Glutamatergic neuron (in vitro differentiated cells): ENCODE results near the gene CC2D2A. TPM values are rescaled to one million over a fixed set of nuclear protein-coding genes. Genes with fewer than 3 reads are reported as not detected.

Source experiments
- DNase-seq: peaks from one replicate; pipeline ENCODE4 v3.0.0; 2022
- H3K27ac Mint-ChIP-seq: one replicate; pipeline ENCODE4 v1.8.0; 2020; ENCODE audit warnings: mild to moderate bottlenecking, mixed read lengths, inconsistent platforms; ENCODE audit not compliant: unreplicated experiment
- H3K27me3 Mint-ChIP-seq: one replicate; pipeline ENCODE4 v1.8.0; 2020; ENCODE audit warnings: mild to moderate bottlenecking, moderate library complexity, mixed read lengths, inconsistent platforms; ENCODE audit not compliant: unreplicated experiment
- H3K36me3 Mint-ChIP-seq: one replicate; pipeline ENCODE4 v1.8.0; 2020; ENCODE audit warnings: mild to moderate bottlenecking, mixed read lengths, inconsistent platforms; ENCODE audit not compliant: unreplicated experiment
- H3K4me1 Mint-ChIP-seq: one replicate; pipeline ENCODE4 v1.8.0; 2020; ENCODE audit warnings: mild to moderate bottlenecking, low read depth, mixed read lengths, inconsistent platforms; ENCODE audit not compliant: unreplicated experiment
- H3K4me3 Mint-ChIP-seq: one replicate; pipeline ENCODE4 v1.8.0; 2020; ENCODE audit warnings: mild to moderate bottlenecking, mixed read lengths, inconsistent platforms; ENCODE audit not compliant: unreplicated experiment
- H3K9me3 Mint-ChIP-seq: one replicate; pipeline ENCODE4 v1.8.0; 2020; ENCODE audit warnings: mild to moderate bottlenecking, moderate library complexity, mixed read lengths, inconsistent platforms; ENCODE audit not compliant: unreplicated experiment
- CTCF ChIP-seq: fragments of 200-600 bp; sonication (generic); IDR thresholded peaks from one replicate; pipeline ENCODE4 v1.5.0; 2021; ENCODE audit not compliant: partially characterized antibody, unreplicated experiment
- total RNA-seq: library from RNA; stranded (reverse); fragmentation: NEBNext Ultra II Directional; extraction: Animal tissue kit (Norgen Biotek cat#: 25700); gene quantifications from one replicate; pipeline ENCODE4 v1.2.1, GENCODE V29; 2021; ENCODE audit not compliant: unreplicated experiment

The CC2D2A gene
- total RNA-seq, 1 donor from 2014 or later = 13.3 TPM

- H3K4me1 Mint-ChIP-seq = peaks cover under 1% of the 10 kb centered on the region
These were observed 18.5 kb downstream of the CC2D2A start for GRCh38 chr4:15488136-15488535.

DNA sequence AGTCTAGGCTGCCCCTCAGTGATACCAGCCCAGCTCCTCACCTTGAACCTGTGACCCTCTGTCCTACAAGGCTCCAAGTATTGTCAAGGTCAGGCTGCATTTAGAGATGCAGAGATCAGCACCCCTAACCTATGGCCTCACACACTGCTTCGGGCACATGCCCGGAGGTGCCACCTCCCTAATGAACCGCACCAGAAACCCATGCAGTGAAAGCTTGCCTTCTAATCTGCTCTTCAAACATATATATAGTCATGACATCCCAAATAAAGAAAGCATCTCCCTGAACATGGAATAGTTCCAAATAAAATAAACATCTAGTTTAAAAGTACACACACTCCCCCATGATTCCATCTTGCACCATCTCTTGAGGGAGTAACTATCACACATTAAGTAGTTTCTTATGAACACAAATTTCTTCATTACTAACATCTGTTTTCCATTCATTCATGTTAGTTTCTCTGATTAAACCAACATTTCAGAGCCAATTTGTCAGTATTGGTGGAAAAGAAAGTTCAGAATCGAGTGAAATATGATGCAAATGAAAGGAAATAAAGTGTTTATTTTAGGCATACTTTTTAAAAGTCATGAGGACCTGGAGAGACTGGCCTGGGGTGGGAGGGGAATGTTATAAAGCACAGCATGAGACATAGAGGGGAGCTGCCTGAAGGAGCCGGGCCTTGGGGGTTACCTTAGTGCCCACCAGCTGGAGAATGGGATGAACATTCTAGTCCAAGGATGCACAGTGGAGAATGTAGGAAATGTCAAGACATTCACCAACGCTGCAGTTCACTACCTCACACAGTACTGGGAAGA lies 19.2 kb downstream of the CC2D2A start:
- Mint-ChIP-seq H3K4me3 (no peak overlapping the region), H3K9me3 (no peaks in the 10 kb centered on the region), H3K4me1 (no peaks in the 10 kb centered on the region), H3K36me3 (peaks cover 10% of the 10 kb centered on the region), H3K27me3 (no peaks in the 10 kb centered on the region), H3K27ac (no peak overlapping the region)
- no peak for DNase-seq
- no peak for TF ChIP-seq CTCF

More at GRCh38 chr4:15488136-15488535, 18.5 kb downstream of the CC2D2A start:
- Mint-ChIP-seq H3K9me3 (no peaks in the 10 kb centered on the region), H3K4me3 (no peak overlapping the region), H3K36me3 (peaks cover 10% of the 10 kb centered on the region), H3K27ac (no peak overlapping the region), H3K27me3 (no peaks in the 10 kb centered on the region)
- TF ChIP-seq CTCF = no peak
- DNase-seq = no peak

DNA sequence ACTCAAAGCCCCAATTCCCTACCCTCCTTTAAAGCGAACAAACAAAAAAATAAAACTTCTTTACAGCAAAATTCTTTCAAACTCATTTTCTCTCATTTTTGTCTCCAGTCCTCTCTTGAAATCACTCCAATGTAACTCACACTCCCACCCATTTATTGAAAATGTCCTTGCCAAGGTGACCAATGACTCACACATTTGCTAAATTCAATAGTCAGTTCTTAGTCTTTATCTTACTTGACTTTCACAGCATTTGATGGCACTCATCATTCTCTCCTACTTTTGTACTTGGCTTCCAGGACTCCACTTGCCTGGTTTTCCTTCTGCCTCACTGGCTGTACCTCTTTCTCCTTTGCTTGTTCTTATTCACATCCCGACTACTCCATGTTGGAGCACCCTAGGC lies 19.9 kb downstream of the CC2D2A start:
- Mint-ChIP-seq H3K4me3 (no peak overlapping the region), H3K9me3 (no peaks in the 10 kb centered on the region), H3K36me3 (peaks cover 10% of the 10 kb centered on the region), H3K27ac (no peak overlapping the region), H3K27me3 (no peaks in the 10 kb centered on the region), H3K4me1 (no peaks in the 10 kb centered on the region)
- no peak for DNase-seq
- no peak for TF ChIP-seq CTCF

GRCh38 chr4:15493411-15493810 lies 23.7 kb downstream of the CC2D2A start:
- H3K9me3 Mint-ChIP-seq = no peaks in the 10 kb centered on the region
- H3K4me3 Mint-ChIP-seq = no peak overlapping the region
- peaks cover 12% of the 10 kb centered on the region for H3K36me3 Mint-ChIP-seq
- no peak overlapping the region for H3K27ac Mint-ChIP-seq
- H3K27me3 Mint-ChIP-seq = no peaks in the 10 kb centered on the region
- DNase-seq = no peak
- no peak for TF ChIP-seq CTCF
- H3K4me1 Mint-ChIP-seq = no peaks in the 10 kb centered on the region

- Mint-ChIP-seq H3K27ac (no peak overlapping the region), H3K27me3 (no peaks in the 10 kb centered on the region), H3K4me3 (no peak overlapping the region), H3K4me1 (no peaks in the 10 kb centered on the region), H3K36me3 (peaks cover 5% of the 10 kb centered on the region), H3K9me3 (no peaks in the 10 kb centered on the region)
- DNase-seq = no peak
- TF ChIP-seq CTCF = no peak
These were observed 25.9 kb downstream of the CC2D2A start for GRCh38 chr4:15495621-15496020.
